IMR-90 (cell line): ENCODE measurements around the gene ANO7. TPM values are rescaled to one million over a fixed set of nuclear protein-coding genes. Genes with fewer than 3 reads are reported as not detected.

Experiments
- ATAC-seq: fragments of 200-7000 bp; cut with Tn5 transposase; 2 replicates; pipeline ENCODE4 v1.9.1; 2020; ENCODE audit warnings: low read depth, mild to moderate bottlenecking, moderate library complexity
- BruUV-seq: library from RNA; stranded (reverse); fragments of 400-500 nt; replicated peaks from 2 replicates; lab custom pipeline; 2021; lab: Mats Ljungman, UMichigan
- CTCF ChIA-PET: fragments of 300-600 bp; formaldehyde crosslinking; extraction: SDS; loops from one replicate; lab custom pipeline; 2021; ENCODE audit warnings: antibody characterized with exemption; lab: Yijun Ruan, JAX
- POLR2A ChIA-PET: fragments of 300-600 bp; sonication (Branson Sonifier 250); formaldehyde crosslinking; loops from one replicate; lab custom pipeline; 2022; ENCODE audit warnings: antibody characterized with exemption; ENCODE audit not compliant: unreplicated experiment; lab: Charles Lee
- DNase-seq: peaks from one replicate; pipeline ENCODE4 v3.0.0; 2013
- H2AFZ ChIP-seq: replicated peaks from 2 replicates; pipeline ENCODE3; 2013; ENCODE audit warnings: low read length, mild to moderate bottlenecking; ENCODE audit not compliant: poor library complexity
- H2AK5ac ChIP-seq: 2 replicates; pipeline ENCODE4 v1.6.1; 2013; ENCODE audit warnings: low read depth, low read length, inconsistent platforms
- H2AK9ac ChIP-seq: replicated peaks from 2 replicates; pipeline ENCODE3; 2013; ENCODE audit warnings: mild to moderate bottlenecking, low read depth, low read length, moderate library complexity; ENCODE audit not compliant: poor library complexity
- H2BK120ac ChIP-seq: 2 replicates; pipeline ENCODE4 v1.6.1; 2013; ENCODE audit warnings: low read depth, low read length, inconsistent platforms
- H2BK15ac ChIP-seq: 3 replicates; pipeline ENCODE4 v1.6.1; 2013; ENCODE audit warnings: low read depth, low read length, inconsistent platforms
- H2BK20ac ChIP-seq: 2 replicates; pipeline ENCODE4 v1.6.1; 2013; ENCODE audit warnings: low read depth, mild to moderate bottlenecking, inconsistent platforms, low read length, moderate library complexity
- H2BK5ac ChIP-seq: 2 replicates; pipeline ENCODE4 v1.6.1; 2013; ENCODE audit warnings: mild to moderate bottlenecking, low read depth, low read length, inconsistent platforms; ENCODE audit not compliant: poor library complexity, severe bottlenecking
- H3K14ac ChIP-seq: replicated peaks from 2 replicates; pipeline ENCODE4 v1.6.1; 2013; ENCODE audit warnings: low read depth, low read length, inconsistent platforms
- H3K18ac ChIP-seq: 2 replicates; pipeline ENCODE4 v1.6.1; 2013; ENCODE audit warnings: low read depth, low read length, control low read depth
- H3K23ac ChIP-seq: 2 replicates; pipeline ENCODE4 v1.6.1; 2013; ENCODE audit warnings: low read depth, low read length, inconsistent platforms
- H3K27ac ChIP-seq: 2 replicates; pipeline ENCODE4 v1.5.1; 2013; ENCODE audit warnings: mild to moderate bottlenecking, control low read depth, low read length; ENCODE audit not compliant: insufficient read depth
- H3K27me3 ChIP-seq: 2 replicates; pipeline ENCODE4 v1.6.1; 2013; ENCODE audit warnings: low read length; ENCODE audit not compliant: control insufficient read depth, insufficient read depth
- H3K36me3 ChIP-seq: 2 replicates; pipeline ENCODE4 v1.6.1; 2013; ENCODE audit warnings: low read length, mixed read lengths; ENCODE audit not compliant: control insufficient read depth, insufficient read depth
- H3K4ac ChIP-seq: 2 replicates; pipeline ENCODE4 v1.6.1; 2013; ENCODE audit warnings: low read depth, low read length, inconsistent platforms
- H3K4me1 ChIP-seq: 2 replicates; pipeline ENCODE4 v1.6.1; 2013; ENCODE audit warnings: low read length, mixed read lengths; ENCODE audit not compliant: control insufficient read depth, insufficient read depth
- H3K4me2 ChIP-seq: 2 replicates; pipeline ENCODE4 v1.6.1; 2013; ENCODE audit warnings: low read depth, mild to moderate bottlenecking, control low read depth, low read length, moderate library complexity
- H3K4me3 ChIP-seq: 2 replicates; pipeline ENCODE4 v1.5.1; 2013; ENCODE audit warnings: low read depth, mild to moderate bottlenecking, control low read depth, low read length, moderate library complexity; ENCODE audit not compliant: insufficient read depth
- H3K56ac ChIP-seq: 2 replicates; pipeline ENCODE4 v1.6.1; 2013; ENCODE audit warnings: low read length, inconsistent platforms; ENCODE audit not compliant: insufficient read depth; ENCODE audit errors: extremely low read depth
- H3K79me1 ChIP-seq, 2 experiments: 2 replicates each; pipeline ENCODE4 v1.6.1; 2013; ENCODE audit warnings: low read length in 2 of 2, inconsistent platforms in 1 of 2, low read depth in 1 of 2
- H3K9ac ChIP-seq: 2 replicates; pipeline ENCODE4 v1.6.1; 2013; ENCODE audit warnings: low read depth, low read length, control low read depth
- H3K9me1 ChIP-seq: 2 replicates; pipeline ENCODE4 v1.6.1; 2013; ENCODE audit warnings: low read length, inconsistent platforms; ENCODE audit not compliant: insufficient read depth
- H3K9me3 ChIP-seq: 2 replicates; pipeline ENCODE4 v1.6.1; 2013; ENCODE audit warnings: low read length; ENCODE audit not compliant: control insufficient read depth, insufficient read depth
- H4K20me1 ChIP-seq: 2 replicates; pipeline ENCODE4 v1.6.1; 2013; ENCODE audit warnings: low read length, inconsistent platforms; ENCODE audit not compliant: insufficient read depth
- H4K5ac ChIP-seq: 2 replicates; pipeline ENCODE4 v1.6.1; 2013; ENCODE audit warnings: mild to moderate bottlenecking, low read depth, low read length, control low read depth
- H4K8ac ChIP-seq, 2 experiments: 2 replicates each; pipeline ENCODE4 v1.6.1; 2013; ENCODE audit warnings: low read depth in 2 of 2, low read length in 2 of 2, control low read depth in 1 of 2, inconsistent platforms in 1 of 2
- H4K91ac ChIP-seq: 2 replicates; pipeline ENCODE4 v1.6.1; 2013; ENCODE audit warnings: low read depth, low read length, inconsistent platforms; ENCODE audit not compliant: insufficient read depth
- BHLHE40 ChIP-seq: fragments of 150-350 bp; IDR thresholded peaks from 2 replicates; pipeline ENCODE4 v1.6.1; 2016; ENCODE audit warnings: mild to moderate bottlenecking, low read depth, low read length
- CEBPB ChIP-seq: IDR thresholded peaks from 2 replicates; pipeline ENCODE4 v1.6.1; 2012; ENCODE audit warnings: low read depth, low read length, improper control_type of control experiment
- CHD1 ChIP-seq: IDR thresholded peaks from 2 replicates; pipeline ENCODE4 v1.6.1; 2012; ENCODE audit warnings: low read depth, low read length, improper control_type of control experiment
- CTCF ChIP-seq: conservative IDR thresholded peaks from 2 replicates; pipeline ENCODE4 v1.5.1; 2012; ENCODE audit warnings: mild to moderate bottlenecking, low read depth, low read length, improper control_type of control experiment
- ELK1 ChIP-seq: fragments of 150-350 bp; IDR thresholded peaks from 2 replicates; pipeline ENCODE4 v1.6.1; 2016; ENCODE audit warnings: low read depth, mild to moderate bottlenecking, low read length, moderate library complexity, borderline replicate concordance
- FOS ChIP-seq: fragments of 150-350 bp; IDR thresholded peaks from 2 replicates; pipeline ENCODE4 v1.6.1; 2016; ENCODE audit warnings: low read depth, low read length
- MAZ ChIP-seq: IDR thresholded peaks from 2 replicates; pipeline ENCODE4 v1.6.1; 2012; ENCODE audit warnings: low read depth, mild to moderate bottlenecking, low read length, improper control_type of control experiment, moderate library complexity, borderline replicate concordance
- MXI1 ChIP-seq: IDR thresholded peaks from 2 replicates; pipeline ENCODE4 v1.6.1; 2012; ENCODE audit warnings: low read depth, mild to moderate bottlenecking, low read length, moderate library complexity, borderline replicate concordance
- NFE2L2 ChIP-seq: fragments of 150-350 bp; IDR thresholded peaks from 2 replicates; pipeline ENCODE4 v1.6.1; 2016; ENCODE audit warnings: low read depth, mild to moderate bottlenecking, low read length
- POLR2A ChIP-seq: IDR thresholded peaks from 2 replicates; pipeline ENCODE4 v1.6.1; 2012; ENCODE audit warnings: mild to moderate bottlenecking, low read depth, low read length
- RAD21 ChIP-seq: IDR thresholded peaks from 2 replicates; pipeline ENCODE4 v1.6.1; 2012; ENCODE audit warnings: low read length, improper control_type of control experiment
- RCOR1 ChIP-seq: IDR thresholded peaks from 2 replicates; pipeline ENCODE4 v1.6.1; 2012; ENCODE audit warnings: mild to moderate bottlenecking, low read length, improper control_type of control experiment; ENCODE audit not compliant: insufficient replicate concordance
- RFX5 ChIP-seq: IDR thresholded peaks from 2 replicates; pipeline ENCODE4 v1.8.0; 2012; ENCODE audit warnings: low read depth, mild to moderate bottlenecking, low read length, moderate library complexity
- SMC3 ChIP-seq: fragments of 150-350 bp; IDR thresholded peaks from 2 replicates; pipeline ENCODE4 v1.6.1; 2016; ENCODE audit warnings: low read depth, mild to moderate bottlenecking, antibody characterized with exemption, low read length, moderate library complexity
- USF2 ChIP-seq: fragments of 150-350 bp; IDR thresholded peaks from 2 replicates; pipeline ENCODE4 v1.6.1; 2017; ENCODE audit warnings: mild to moderate bottlenecking, antibody characterized with exemption, low read length, low read depth
- WGBS, 2 experiments: methylation state at CpG; one replicate each; pipeline versions ENCODE4 v1.1.5 to v1.1.7; 2013; ENCODE audit warnings: missing lambda C conversion rate in 2 of 2; ENCODE audit not compliant: insufficient read length in 1 of 2; ENCODE audit errors: extremely low coverage in 2 of 2; 5-methylcytosine and 5-hydroxymethylcytosine counted together
- dilution Hi-C: fragments of 300-500 bp; cut with HindIII; formaldehyde crosslinking; loops from one replicate; pipeline ENCODE4 v1.14.3; 2018; ENCODE audit warnings: low sequenced_read_pairs; ENCODE audit not compliant: unreplicated experiment
- in situ Hi-C: fragments of 300-500 bp; cut with MboI; formaldehyde crosslinking; loops from 3 replicates; pipeline ENCODE4 v1.14.3; 2019; ENCODE audit warnings: low sequenced_read_pairs, inconsistent platforms, mixed read lengths
- intact Hi-C: fragments of 100-400 bp; cut with micrococcal nuclease; formaldehyde crosslinking; loops from 2 replicates; pipeline ENCODE4 v1.10.0; 2022
- polyA plus RNA-seq, 3 experiments: library from polyadenylated mRNA; depleted of rRNA; stranded (reverse); fragments of >200 nt; gene quantifications; 2 replicates each; pipeline ENCODE4 v1.2.3, GENCODE V29; 2012; ENCODE audit warnings: low replicate concordance in 1 of 3
- total RNA-seq: library from RNA; depleted of rRNA; stranded (reverse); fragments of >200 nt; gene quantifications from 2 replicates; pipeline ENCODE4 v1.2.3, GENCODE V29; 2012

The ANO7 gene
- total and polyA plus RNA-seq, 2 of the 4 experiments (the other 2 are of a cell fraction): 0.36 to 3.4 TPM

GRCh38 chr2:241141214-241141770 is 47.2 kb upstream of the ANO7 start:
- H2BK20ac ChIP-seq: no peak overlapping the region
- WGBS, 2 experiments: 96% methylated on average over 11 of the region's 14 CpGs; no CpG with 5 or more reads in 1 of the 2 experiments
- H3K23ac ChIP-seq: no peak overlapping the region
- H3K4ac ChIP-seq: no peak overlapping the region
- H3K14ac ChIP-seq: no peak overlapping the region
- no peak overlapping the region for H3K27ac ChIP-seq
- no peak overlapping the region for H3K4me3 ChIP-seq
- DNase-seq (no peak), ATAC-seq (no peak)
- intact Hi-C loops (no loop called here), in situ Hi-C loops (no loop called here), dilution Hi-C loops (no loop called here)
- no peak overlapping the region for H2AK9ac ChIP-seq
- peaks cover 0 to 2% of the 10 kb centered on the region in 2 experiments; a peak in 1 of 4 replicates for H3K79me1 ChIP-seq
- H3K56ac ChIP-seq: no peak overlapping the region
- H3K4me2 ChIP-seq: no peak overlapping the region
- no peak overlapping the region for H2BK120ac ChIP-seq
- no peak overlapping the region for H4K91ac ChIP-seq
- H3K18ac ChIP-seq: no peak overlapping the region
- H2BK5ac ChIP-seq: no peak overlapping the region
- H3K36me3 ChIP-seq: peaks cover 3% of the 10 kb centered on the region; the same call in 1 of the 2 replicates
- POLR2A ChIA-PET: no interaction called here
- no peaks in the 10 kb centered on the region for H3K27me3 ChIP-seq
- no peak overlapping the region for H2AFZ ChIP-seq
- TF ChIP-seq RFX5: no peak
- no peak for TF ChIP-seq MAZ
- no peak for TF ChIP-seq BHLHE40
- no peak for TF ChIP-seq ELK1
- no peak for TF ChIP-seq CEBPB
- no peak for TF ChIP-seq CHD1
- TF ChIP-seq FOS: no peak
- no peak for TF ChIP-seq SMC3
- TF ChIP-seq RCOR1: no peak
- no peak for TF ChIP-seq MXI1
- TF ChIP-seq CTCF: no peak
- no peak for TF ChIP-seq USF2
- no peak for TF ChIP-seq POLR2A
- no peak for TF ChIP-seq NFE2L2
- no peak for TF ChIP-seq RAD21
- no peaks in the 10 kb centered on the region for H3K9me1 ChIP-seq
- CTCF ChIA-PET: no interaction called here
- H2BK15ac ChIP-seq: no peak overlapping the region
- H2AK5ac ChIP-seq: no peak overlapping the region
- no peak overlapping the region for H3K9ac ChIP-seq
- no peaks in the 10 kb centered on the region for H3K9me3 ChIP-seq
- H4K8ac ChIP-seq: no peak overlapping the region
- H4K20me1 ChIP-seq: no peaks in the 10 kb centered on the region
- H3K4me1 ChIP-seq: no peaks in the 10 kb centered on the region
- BruUV-seq: no TSS peak
- no peak overlapping the region for H4K5ac ChIP-seq
